Fibroblast of lung (primary cell): Measurements from ENCODE around the gene NET1.

Experiments
- EZH2 ChIP-seq: IDR thresholded peaks from 2 replicates; pipeline ENCODE4 v1.5.1; 2012; ENCODE audit warnings: low read length, control low read depth, mild to moderate bottlenecking; ENCODE audit errors: missing control alignments
- TF ChIP-seq, protein P1 (sequence below), 2 donors: IDR thresholded peaks in 1 of 2; conservative IDR thresholded peaks in 1 of 2; 1 replicate in 1 of 2; 2 replicates in 1 of 2; pipeline ENCODE4 v1.5.1; 2011 to 2012; ENCODE audit warnings: low read length in 2 of 2, control low read depth in 1 of 2, inconsistent platforms in 1 of 2, low read depth in 1 of 2, mild to moderate bottlenecking in 1 of 2

DNA sequence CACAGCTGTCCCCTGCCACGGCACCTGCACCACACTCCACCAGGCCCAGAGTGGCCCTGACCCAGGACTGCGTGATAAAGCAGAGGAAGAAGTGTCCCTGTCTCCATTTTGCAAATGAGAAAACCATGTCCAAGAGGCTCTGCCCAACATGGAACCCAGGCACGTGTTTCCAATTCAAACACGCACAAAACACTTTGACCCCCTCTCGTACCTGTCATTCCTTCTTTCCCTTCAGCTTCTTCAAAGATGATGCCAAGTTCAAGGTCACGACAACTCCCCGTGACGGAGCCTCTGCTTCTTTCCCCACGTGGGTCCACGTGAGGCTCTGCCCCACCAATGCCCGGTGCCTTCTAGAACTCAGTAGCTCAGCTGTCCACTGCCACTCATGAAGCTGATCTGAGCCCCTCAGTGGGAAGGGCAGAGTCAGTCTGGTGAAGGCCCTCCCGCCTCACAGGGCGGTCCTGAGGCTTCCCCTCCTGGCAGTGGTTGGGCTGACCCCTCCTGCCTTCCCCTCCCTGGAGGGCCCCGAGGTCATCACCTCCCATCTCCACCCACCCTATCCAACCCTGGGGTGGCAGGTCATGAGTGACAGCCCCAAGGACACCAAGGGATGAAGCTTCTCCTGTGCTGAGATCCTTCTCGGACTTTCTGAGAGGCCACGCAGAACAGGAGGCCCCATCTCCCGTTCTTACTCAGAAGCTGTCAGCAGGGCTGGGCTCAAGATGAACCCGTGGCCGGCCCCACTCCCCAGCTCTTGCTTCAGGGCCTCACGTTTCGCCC is 68.0 kb downstream of the NET1 start:
- TF ChIP-seq, protein P1, sequence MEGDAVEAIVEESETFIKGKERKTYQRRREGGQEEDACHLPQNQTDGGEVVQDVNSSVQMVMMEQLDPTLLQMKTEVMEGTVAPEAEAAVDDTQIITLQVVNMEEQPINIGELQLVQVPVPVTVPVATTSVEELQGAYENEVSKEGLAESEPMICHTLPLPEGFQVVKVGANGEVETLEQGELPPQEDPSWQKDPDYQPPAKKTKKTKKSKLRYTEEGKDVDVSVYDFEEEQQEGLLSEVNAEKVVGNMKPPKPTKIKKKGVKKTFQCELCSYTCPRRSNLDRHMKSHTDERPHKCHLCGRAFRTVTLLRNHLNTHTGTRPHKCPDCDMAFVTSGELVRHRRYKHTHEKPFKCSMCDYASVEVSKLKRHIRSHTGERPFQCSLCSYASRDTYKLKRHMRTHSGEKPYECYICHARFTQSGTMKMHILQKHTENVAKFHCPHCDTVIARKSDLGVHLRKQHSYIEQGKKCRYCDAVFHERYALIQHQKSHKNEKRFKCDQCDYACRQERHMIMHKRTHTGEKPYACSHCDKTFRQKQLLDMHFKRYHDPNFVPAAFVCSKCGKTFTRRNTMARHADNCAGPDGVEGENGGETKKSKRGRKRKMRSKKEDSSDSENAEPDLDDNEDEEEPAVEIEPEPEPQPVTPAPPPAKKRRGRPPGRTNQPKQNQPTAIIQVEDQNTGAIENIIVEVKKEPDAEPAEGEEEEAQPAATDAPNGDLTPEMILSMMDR (conservative IDR thresholded peaks at IDR 0.05 in 1 of 2, IDR thresholded peaks at IDR 0.05 in 1 of 2; ENCODE audit: low read depth in 1 of 2, low read length in 2 of 2) = no peak
- TF ChIP-seq EZH2 = no peak
